GM13977 (cell line): ENCODE data around the gene OR51S1.
"Not testable (repeated sequence)": the region's sequence is repeated elsewhere in the genome, so short reads cannot be mapped to it uniquely, and the experiment has no call there.

Source experiments
- DNase-seq: peaks from one replicate; pipeline ENCODE4 v3.0.0; 2012; ENCODE audit warnings: low spot score
- CTCF ChIP-seq: IDR thresholded peaks from 2 replicates; pipeline ENCODE4 v1.5.1; 2012; ENCODE audit warnings: mild to moderate bottlenecking, control low read depth; ENCODE audit not compliant: insufficient read depth; ENCODE audit errors: extremely low read depth, missing control alignments
- in situ Hi-C: fragments of 300-500 bp; cut with MboI; formaldehyde crosslinking; loops from one replicate; pipeline ENCODE4 v1.12.0; 2022; ENCODE audit warnings: low sequenced_read_pairs, low pct_unique_long_range_greater_than_20kb, mixed read lengths, inconsistent platforms; ENCODE audit not compliant: unreplicated experiment

The OR51S1 gene

GRCh38 chr11:4821021-4821420 is 28.0 kb downstream of the OR51S1 start, which contains the start of gene OR51F2:
Gene OR51F2 (plus strand): TSS chr11:4821321. CDS start chr11:4821422, 101 bp downstream.
- no peak for TF ChIP-seq CTCF
- in situ Hi-C loops: no loop called here
- DNase-seq: no peak

- in situ Hi-C loops: no loop called here
- TF ChIP-seq CTCF: no peak
- DNase-seq: no peak
Measured at GRCh38 chr11:4809246-4809645, 39.8 kb downstream of the OR51S1 start.

- no peak for DNase-seq
- TF ChIP-seq CTCF: no peak
- in situ Hi-C loops: no loop called here
Measured at GRCh38 chr11:4808476-4808875, 40.5 kb downstream of the OR51S1 start.

- DNase-seq: no peak
- in situ Hi-C loops: no loop called here
- TF ChIP-seq CTCF: no peak
Measured at GRCh38 chr11:4804280-4804679, 44.7 kb downstream of the OR51S1 start, which contains the start of gene OR52R1. Gene OR52R1 (minus strand): TSS chr11:4804380. CDS start chr11:4804380, 0 bp downstream.

GRCh38 chr11:4801316-4801715 is 47.7 kb downstream of the OR51S1 start:
- DNase-seq, in situ Hi-C loops: not testable (repeated sequence)

- DNase-seq: no peak
- no peak for TF ChIP-seq CTCF
- in situ Hi-C loops: no loop called here
Measured at GRCh38 chr11:4798427-4799183, 50.4 kb downstream of the OR51S1 start.
